Small intestine (tissue), 7 donors: ENCODE data around the gene MOG. TPM values are rescaled to one million over a fixed set of nuclear protein-coding genes. Genes with fewer than 3 reads are reported as not detected.

ENCODE experiments used
- DNase-seq, 2 donors: peaks; one replicate each; pipeline versions ENCODE4 v3.0.0 to v3.0.0-alpha.2; 2013
- FAIRE-seq: peaks from 2 replicates; lab custom pipeline; 2012; peaks lifted over from hg19 to GRCh38; lab: Jason Lieb, UNC
- H3K27ac ChIP-seq, 3 donors: one replicate each; pipeline ENCODE4 v1.5.1; 2013; ENCODE audit warnings: low read length in 2 of 3, mild to moderate bottlenecking in 2 of 3, control low read depth in 1 of 3, inconsistent platforms in 1 of 3, low read depth in 1 of 3, moderate library complexity in 1 of 3
- H3K27me3 ChIP-seq, 3 donors: one replicate each; pipeline ENCODE4 v1.6.1; 2013; ENCODE audit warnings: low read length in 3 of 3, inconsistent platforms in 1 of 3; ENCODE audit not compliant: control insufficient read depth in 3 of 3, insufficient read depth in 3 of 3
- H3K36me3 ChIP-seq, 3 donors: one replicate each; pipeline ENCODE4 v1.6.1; 2013; ENCODE audit warnings: low read length in 3 of 3, inconsistent platforms in 1 of 3, low read depth in 1 of 3, mild to moderate bottlenecking in 1 of 3, moderate library complexity in 1 of 3; ENCODE audit not compliant: control insufficient read depth in 3 of 3, insufficient read depth in 2 of 3
- H3K4me1 ChIP-seq, 3 donors: one replicate each; pipeline ENCODE4 v1.6.1; 2013; ENCODE audit warnings: low read length in 2 of 3, inconsistent platforms in 1 of 3, low read depth in 1 of 3, mild to moderate bottlenecking in 1 of 3, moderate library complexity in 1 of 3; ENCODE audit not compliant: control insufficient read depth in 3 of 3, insufficient read depth in 2 of 3
- H3K4me3 ChIP-seq, 3 donors: one replicate each; pipeline ENCODE4 v1.5.1; 2013; ENCODE audit warnings: low read length in 3 of 3, control low read depth in 1 of 3, inconsistent platforms in 1 of 3, low read depth in 1 of 3, mild to moderate bottlenecking in 1 of 3, moderate library complexity in 1 of 3
- H3K9me3 ChIP-seq, 2 donors: one replicate each; pipeline ENCODE4 v1.6.1; 2013; ENCODE audit warnings: low read depth in 1 of 2, low read length in 1 of 2; ENCODE audit not compliant: control insufficient read depth in 2 of 2, insufficient read depth in 1 of 2
- WGBS, 3 donors: extraction: QIAGEN DNeasy Blood & Tissue Kit; methylation state at CpG; one replicate each; pipeline ENCODE4 v1.1.7; 2013; 5-methylcytosine and 5-hydroxymethylcytosine counted together
- polyA plus RNA-seq, 4 donors: library from polyadenylated mRNA; stranded (reverse) in 3 of 4; unstranded in 1 of 4; fragments of 200-250 nt in 3 of 4; fragments of 120-200 nt in 1 of 4; gene quantifications; one replicate each; pipeline versions ENCODE4 v1.2.1 to v1.2.3, GENCODE V29; 2013
- donor health status: healthy with polysubstance abuse.
- donor health status: control.
- donor health status: control.
- donor health status: Bipolar disorder and iron deficiency.
- donor health status: healthy.

Gene MOG
- polyA plus RNA-seq, 4 donors: 0.07 TPM; not detected in 3

DNA sequence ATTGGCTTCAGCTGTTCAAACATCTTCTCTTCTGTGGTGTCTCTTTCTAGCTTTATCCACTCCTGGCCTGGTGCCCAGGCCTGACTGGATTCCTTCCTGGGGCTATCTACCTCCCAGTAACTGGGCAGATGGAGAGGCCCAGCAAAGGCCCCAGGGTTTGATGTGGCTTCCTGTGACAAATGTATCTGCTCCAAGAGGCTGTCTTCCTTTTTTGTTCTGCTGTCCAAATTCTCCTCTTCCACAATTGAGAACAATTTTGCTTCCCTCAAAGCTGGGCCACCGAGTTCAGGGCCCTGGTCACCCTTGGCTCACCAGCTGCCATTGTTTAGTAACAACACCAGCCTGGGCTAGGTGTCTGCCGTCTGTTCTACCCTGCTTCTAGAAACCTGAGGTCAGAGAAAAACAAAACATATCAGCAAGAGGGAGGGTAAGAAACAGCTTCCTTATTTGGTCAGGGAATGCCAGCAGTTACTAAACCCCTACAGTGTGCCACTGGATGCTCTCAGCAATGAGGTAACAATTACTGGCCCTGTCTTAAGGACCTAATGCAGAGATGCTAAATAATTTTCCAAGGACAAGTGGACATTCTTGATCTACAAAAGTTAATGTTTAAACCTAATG lies 20.2 kb downstream of the MOG start:
- WGBS, 3 donors: 9 to 29% (median 27%) methylated on average over 2 of the region's 2 CpGs
- Histone ChIP-seq H3K27me3 (peaks cover 0 to 11% (median 0%) of the 10 kb centered on the region in 3 donors), H3K4me3 (no peak overlapping the region), H3K27ac (no peak overlapping the region), H3K36me3 (no peaks in the 10 kb centered on the region), H3K4me1 (no peaks in the 10 kb centered on the region), H3K9me3 (no peaks in the 10 kb centered on the region)
- DNase-seq (no peak), FAIRE-seq (no peak)

DNA sequence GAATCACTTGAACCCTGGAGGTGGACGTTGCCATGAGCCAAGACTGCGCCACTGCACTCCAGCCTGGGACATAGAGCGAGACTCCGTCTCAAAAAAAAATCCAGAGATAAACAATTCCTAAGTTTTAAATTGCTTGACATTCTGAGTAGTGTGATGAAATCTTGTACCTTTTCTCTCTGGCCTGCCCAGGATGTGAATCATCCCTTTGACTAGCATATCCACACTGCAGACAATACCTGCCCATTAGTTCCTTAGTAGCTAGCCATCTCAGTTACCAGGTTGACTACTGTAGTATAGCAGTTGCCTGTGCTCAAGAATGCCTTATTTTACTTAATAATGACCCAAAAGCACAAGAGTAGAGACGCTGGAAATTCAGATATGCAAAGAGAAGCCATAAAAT lies 21.2 kb downstream of the MOG start:
- Histone ChIP-seq H3K9me3 (no peaks in the 10 kb centered on the region), H3K4me3 (no peak overlapping the region), H3K4me1 (no peaks in the 10 kb centered on the region), H3K27me3 (peaks cover 0 to 11% (median 0%) of the 10 kb centered on the region in 3 donors), H3K27ac (no peak overlapping the region), H3K36me3 (no peaks in the 10 kb centered on the region)
- FAIRE-seq (no peak), DNase-seq (no peak)
- 76 to 89% (median 81%) methylated on average over 5 of the region's 5 CpGs for WGBS, 3 donors

DNA sequence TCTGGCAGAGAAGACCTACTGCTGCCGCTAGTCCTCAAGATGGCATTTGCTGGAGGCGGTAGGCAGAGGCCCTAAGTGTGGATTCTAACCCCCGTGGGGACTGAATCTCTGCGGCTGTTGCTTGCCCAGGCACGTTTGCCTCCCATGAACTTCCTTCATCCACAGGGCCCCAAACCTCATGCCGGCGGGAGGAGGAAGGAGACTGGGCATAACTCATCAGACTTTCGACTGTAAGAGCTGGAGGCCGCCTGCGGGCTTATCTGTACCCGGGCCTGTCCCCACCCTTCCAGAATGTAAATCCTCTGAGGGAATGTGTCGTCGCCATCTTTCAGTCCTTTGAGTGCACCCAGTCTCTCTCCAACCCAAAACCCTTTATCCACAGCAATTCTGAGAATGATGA lies 23.1 kb downstream of the MOG start:
- Histone ChIP-seq H3K27ac (no peak overlapping the region), H3K4me3 (no peak overlapping the region), H3K27me3 (peaks cover 0 to 11% (median 0%) of the 10 kb centered on the region in 3 donors), H3K9me3 (no peaks in the 10 kb centered on the region), H3K4me1 (no peaks in the 10 kb centered on the region), H3K36me3 (no peaks in the 10 kb centered on the region)
- DNase-seq: no peak
- FAIRE-seq: no peak
- 78 to 83% (median 81%) methylated on average over 12 to 13 of the region's 13 CpGs for whole genome bisulfite sequencing, 3 donors

DNA sequence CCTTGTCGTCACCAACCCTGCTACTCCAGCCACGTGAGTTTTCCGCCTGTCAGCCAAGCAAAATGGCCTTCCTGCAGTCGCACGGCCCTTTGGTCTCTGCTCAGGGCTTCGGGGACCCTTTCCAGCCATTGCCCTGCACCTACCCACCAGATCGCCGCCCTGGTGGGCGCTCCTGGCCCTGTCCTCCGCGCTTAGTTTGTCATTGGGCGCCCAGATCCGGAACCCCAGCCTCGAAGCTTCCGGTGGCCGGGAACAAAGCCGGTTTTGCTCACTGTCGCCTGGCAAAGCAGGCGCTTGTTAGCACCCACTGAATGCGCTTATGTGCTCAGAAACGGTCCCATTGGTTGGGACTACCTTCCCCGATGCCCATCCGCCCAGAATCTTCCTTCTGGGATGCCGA lies 23.5 kb downstream of the MOG start:
- no peak for DNase-seq
- Histone ChIP-seq H3K4me3 (no peak overlapping the region), H3K27me3 (peaks cover 0 to 11% (median 0%) of the 10 kb centered on the region in 3 donors), H3K36me3 (no peaks in the 10 kb centered on the region), H3K4me1 (no peaks in the 10 kb centered on the region), H3K9me3 (no peaks in the 10 kb centered on the region), H3K27ac (no peak overlapping the region)
- 65 to 90% (median 82%) methylated on average over 24 of the region's 24 CpGs for WGBS, 3 donors
- FAIRE-seq: no peak

DNA sequence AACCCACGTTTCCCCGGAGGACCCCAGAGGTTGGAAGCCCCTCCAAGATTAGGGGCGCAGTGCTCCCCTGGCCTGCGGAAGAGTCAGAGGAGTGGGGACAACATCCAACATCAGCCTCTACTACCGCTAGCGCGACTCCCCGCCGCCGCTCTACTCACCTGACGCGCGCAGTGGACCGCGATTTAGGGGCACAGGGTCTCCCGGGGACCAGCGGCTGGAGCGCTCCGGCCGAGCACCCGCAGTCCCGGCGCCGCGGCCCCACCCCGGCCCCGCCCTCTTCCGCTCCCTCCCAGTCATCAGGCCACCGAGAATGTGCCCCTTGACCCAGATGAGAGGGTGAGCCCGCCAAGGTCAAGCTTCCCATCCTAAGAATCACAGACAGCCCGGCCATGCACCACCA lies 24.0 kb downstream of the MOG start, which contains the start of gene ZFP57:
Gene ZFP57 (minus strand): TSS at position 249 of the 400 bp plus-strand sequence. CDS start 4,149 bp downstream, outside the sequence.
- no peaks in the 10 kb centered on the region for H3K4me1 ChIP-seq
- H3K27me3 ChIP-seq: peaks cover 0 to 11% (median 0%) of the 10 kb centered on the region in 3 donors
- no peak within 1 kb of the TSS for H3K27ac ChIP-seq
- no peaks in the 10 kb centered on the region for H3K9me3 ChIP-seq
- DNase-seq (no peak), FAIRE-seq (no peak)
- H3K4me3 ChIP-seq: peak within 1 kb of the TSS in 1 of 3 donors; percentile 38
- WGBS, 3 donors: 53 to 77% (median 75%) methylated on average over 30 to 31 of the region's 31 CpGs
- no peaks in the 10 kb centered on the region for H3K36me3 ChIP-seq

DNA sequence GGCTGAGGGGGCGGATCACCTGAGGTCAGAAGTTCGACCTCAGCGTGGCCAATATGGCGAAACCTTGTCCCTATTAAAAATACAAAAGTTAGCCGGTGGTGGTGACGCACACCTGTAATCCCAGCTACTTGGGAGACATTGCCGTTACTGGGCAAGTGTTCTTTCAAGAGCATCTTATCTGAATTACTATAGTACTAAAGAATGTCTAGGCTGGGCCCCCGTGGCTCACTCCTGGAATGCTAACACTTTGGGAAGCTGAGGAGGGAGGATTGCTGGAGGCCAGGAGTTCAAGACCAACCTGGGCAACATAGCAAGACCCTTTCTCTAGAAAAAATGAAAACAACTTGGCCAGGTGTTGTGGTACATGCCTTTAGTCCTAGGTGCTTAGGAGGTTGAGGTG lies 24.9 kb downstream of the MOG start:
- no peak for FAIRE-seq

DNA sequence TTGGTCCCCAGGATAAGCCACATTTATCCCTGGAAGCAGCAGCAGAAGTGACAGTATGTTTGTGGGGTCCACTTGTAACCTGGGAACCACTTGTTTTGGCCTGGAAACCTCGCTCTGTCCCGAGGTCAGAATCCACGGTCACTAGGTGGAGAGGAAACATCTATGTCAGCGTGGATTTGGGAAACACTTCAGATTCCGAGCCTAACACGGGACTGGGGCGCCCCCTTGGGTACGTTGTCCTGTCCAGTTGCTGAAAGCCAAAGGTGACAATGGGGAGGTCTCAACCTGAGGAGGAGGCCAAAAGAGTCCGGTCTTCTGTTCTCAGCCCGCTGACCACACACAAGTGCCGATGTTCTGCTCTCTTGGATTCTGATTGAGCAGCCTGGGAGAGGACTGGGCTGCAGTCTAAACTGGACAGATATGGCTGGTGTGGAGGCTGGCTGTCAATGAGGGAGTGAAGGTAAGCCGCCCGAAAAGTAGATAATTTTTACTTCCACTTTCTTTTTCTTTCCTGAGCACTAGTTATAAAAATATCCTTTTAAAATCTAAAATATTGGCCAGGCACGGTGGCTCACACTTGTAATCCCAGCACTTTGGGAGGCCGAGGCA lies 28.9 kb downstream of the MOG start:
- WGBS, 3 donors: 56 to 58% (median 58%) methylated on average over 15 of the region's 15 CpGs
- no peak for FAIRE-seq

More for the DNA sequence above, 24.9 kb downstream of the MOG start:
- DNase-seq: no peak
- Histone ChIP-seq H3K27ac (no peak overlapping the region), H3K27me3 (peaks cover 0 to 11% (median 0%) of the 10 kb centered on the region in 3 donors), H3K9me3 (no peaks in the 10 kb centered on the region), H3K36me3 (no peaks in the 10 kb centered on the region), H3K4me3 (no peak overlapping the region), H3K4me1 (no peaks in the 10 kb centered on the region)
- WGBS, 3 donors: 76 to 88% (median 81%) methylated on average over 8 of the region's 8 CpGs

DNA sequence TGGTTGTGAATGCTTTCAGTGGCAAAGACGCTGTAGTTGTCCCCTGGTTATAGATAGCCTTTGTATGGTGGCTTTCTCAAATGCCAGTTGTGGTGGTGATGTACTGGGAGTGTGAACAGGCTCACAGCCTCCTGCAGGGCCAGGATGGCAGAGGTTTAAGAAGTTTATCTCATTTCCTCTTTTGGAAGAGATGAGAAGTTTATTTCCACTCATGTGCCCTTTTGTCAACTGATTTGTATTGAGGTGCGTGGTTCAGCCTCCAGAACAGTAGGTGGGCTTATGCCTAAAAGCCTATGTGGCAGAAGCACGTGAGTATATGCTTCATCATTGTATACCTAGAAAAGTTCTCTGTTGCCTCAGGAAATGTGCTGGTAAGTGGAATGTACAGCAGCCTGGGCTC lies 37.7 kb downstream of the MOG start:
- DNase-seq (no peak), FAIRE-seq (no peak)
- no peaks in the 10 kb centered on the region for H3K36me3 ChIP-seq
- H3K9me3 ChIP-seq: peaks cover 0 to 9% of the 10 kb centered on the region in 2 donors
- 51 to 71% (median 62%) methylated on average over 3 of the region's 3 CpGs for WGBS, 3 donors
- no peaks in the 10 kb centered on the region for H3K27me3 ChIP-seq
- no peak overlapping the region for H3K27ac ChIP-seq
- H3K4me3 ChIP-seq: no peak overlapping the region
- no peaks in the 10 kb centered on the region for H3K4me1 ChIP-seq

More for the DNA sequence above, 28.9 kb downstream of the MOG start:
- H3K27ac ChIP-seq: no peak overlapping the region
- H3K9me3 ChIP-seq: no peaks in the 10 kb centered on the region
- no peaks in the 10 kb centered on the region for H3K4me1 ChIP-seq
- no peaks in the 10 kb centered on the region for H3K36me3 ChIP-seq
- peaks cover 0 to under 1% (median 0%) of the 10 kb centered on the region in 3 donors for H3K27me3 ChIP-seq
- no peak for DNase-seq
- no peak overlapping the region for H3K4me3 ChIP-seq
